ENCODE data around the gene ZDHHC20.

ZDHHC20 gene

GRCh38 chr13:21348488-21349120 is 110.5 kb downstream of the ZDHHC20 start:
- H3K27ac ChIP-seq (ENCODE audit: insufficient read depth, low read length, poor library complexity, severe bottlenecking), result no peak overlapping the region
- H3K4me3 ChIP-seq (ENCODE audit: insufficient read depth, low read depth, low read length, poor library complexity, severe bottlenecking), result no peak overlapping the region
- H3K36me3 ChIP-seq (ENCODE audit: control insufficient read depth, insufficient read depth, low read length), result no peaks in the 10 kb centered on the region
- H3K4me1 ChIP-seq (ENCODE audit: control insufficient read depth, insufficient read depth, low read length, poor library complexity, severe bottlenecking), result peaks cover 9% of the 10 kb centered on the region
- H3K27me3 ChIP-seq (replicated peaks; ENCODE audit: control insufficient read depth, insufficient read depth, low read length, poor library complexity, severe bottlenecking), result no peaks in the 10 kb centered on the region
- no peaks in the 10 kb centered on the region for H3K9me3 ChIP-seq (ENCODE audit: control insufficient read depth, low read length)
- no peak for DNase-seq

DNA sequence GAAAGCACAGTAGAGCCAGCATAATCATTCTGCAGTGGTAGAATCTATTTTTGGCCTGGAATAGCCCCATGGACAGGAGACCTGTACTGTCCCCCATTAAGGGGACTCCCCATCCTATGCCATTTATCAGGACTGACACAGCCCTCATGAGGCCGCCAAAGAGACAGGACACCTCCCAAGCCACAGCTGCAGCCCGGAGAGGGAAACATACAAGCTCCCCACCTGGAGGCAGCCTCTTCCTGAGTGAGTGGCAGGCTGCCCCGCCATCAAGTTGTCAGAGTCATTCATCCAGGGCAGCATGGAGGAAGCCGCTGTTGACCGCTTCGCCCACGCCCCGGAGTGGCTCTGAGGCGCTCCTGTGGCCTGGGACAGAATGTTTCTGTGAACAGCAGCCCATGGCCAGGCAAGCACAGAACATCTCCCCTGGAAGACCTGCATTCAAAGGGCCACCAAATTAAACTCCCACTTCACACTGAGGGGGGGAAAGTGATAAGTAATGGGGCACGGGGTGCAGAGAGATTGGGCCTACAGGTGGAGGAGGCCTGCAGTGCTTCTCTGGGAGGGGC is 111.3 kb downstream of the ZDHHC20 start:
- no peak for DNase-seq
- no peaks in the 10 kb centered on the region for H3K27me3 ChIP-seq (replicated peaks; ENCODE audit: control insufficient read depth, insufficient read depth, low read length, poor library complexity, severe bottlenecking)
- no peak overlapping the region for H3K27ac ChIP-seq (ENCODE audit: insufficient read depth, low read length, poor library complexity, severe bottlenecking)
- H3K4me3 ChIP-seq (ENCODE audit: insufficient read depth, low read depth, low read length, poor library complexity, severe bottlenecking), result no peak overlapping the region
- H3K4me1 ChIP-seq (ENCODE audit: control insufficient read depth, insufficient read depth, low read length, poor library complexity, severe bottlenecking), result peaks cover 14% of the 10 kb centered on the region
- H3K9me3 ChIP-seq (ENCODE audit: control insufficient read depth, low read length), result no peaks in the 10 kb centered on the region
- no peaks in the 10 kb centered on the region for H3K36me3 ChIP-seq (ENCODE audit: control insufficient read depth, insufficient read depth, low read length)

DNA sequence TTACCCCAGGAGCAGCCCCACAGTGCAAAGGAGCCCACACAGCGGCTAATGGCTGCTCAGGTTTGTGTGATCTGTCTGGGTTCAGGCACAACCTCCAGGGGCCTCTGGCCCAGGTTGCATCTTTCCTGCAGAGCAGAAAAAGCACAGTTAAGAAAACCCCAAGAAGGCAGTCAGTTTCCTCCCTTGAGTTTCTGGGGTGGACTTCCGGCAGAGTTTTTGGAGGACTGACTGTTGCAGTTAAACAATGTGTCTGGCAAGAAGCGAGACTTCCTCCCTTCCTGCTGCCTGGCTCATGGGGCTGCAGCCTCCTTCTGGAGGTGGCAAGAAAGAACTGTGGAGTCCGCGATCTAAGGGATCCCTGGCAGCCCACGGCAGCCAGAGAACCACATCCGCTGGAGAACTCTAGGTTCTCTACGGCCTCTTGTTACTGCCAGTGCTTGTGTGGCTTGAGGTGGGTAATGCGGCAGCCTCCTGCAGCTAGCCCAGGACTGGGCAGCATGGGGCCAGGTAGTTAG is 114.4 kb downstream of the ZDHHC20 start:
- peaks cover 14% of the 10 kb centered on the region for H3K4me1 ChIP-seq (ENCODE audit: control insufficient read depth, insufficient read depth, low read length, poor library complexity, severe bottlenecking)
- H3K27ac ChIP-seq (ENCODE audit: insufficient read depth, low read length, poor library complexity, severe bottlenecking), result no peak overlapping the region
- no peaks in the 10 kb centered on the region for H3K9me3 ChIP-seq (ENCODE audit: control insufficient read depth, low read length)
- DNase-seq, result peak in 1 of 3 donors; percentile 8
- peak overlapping the region; percentile 17 for H3K4me3 ChIP-seq (ENCODE audit: insufficient read depth, low read depth, low read length, poor library complexity, severe bottlenecking)
- H3K36me3 ChIP-seq (ENCODE audit: control insufficient read depth, insufficient read depth, low read length), result no peaks in the 10 kb centered on the region
- no peaks in the 10 kb centered on the region for H3K27me3 ChIP-seq (replicated peaks; ENCODE audit: control insufficient read depth, insufficient read depth, low read length, poor library complexity, severe bottlenecking)

DNA sequence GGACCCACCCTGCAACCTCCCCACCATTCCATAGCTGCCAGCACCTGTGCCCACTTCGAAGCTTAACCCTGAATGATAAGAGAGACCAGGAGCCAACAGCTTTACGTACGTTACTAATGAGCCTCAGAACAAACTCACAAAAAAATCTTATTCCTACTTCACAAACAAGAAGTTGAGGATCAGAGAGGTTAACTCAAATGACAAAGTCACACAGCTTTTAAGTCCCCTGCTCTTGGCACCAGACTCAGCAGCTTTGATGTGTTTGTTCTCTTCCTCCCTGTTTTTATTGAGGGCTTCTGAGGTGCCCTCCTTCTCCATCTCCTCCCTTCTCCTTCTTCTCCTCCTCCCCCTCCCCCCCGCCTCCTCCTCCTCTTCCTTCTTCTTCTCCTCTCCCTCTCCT is 115.4 kb downstream of the ZDHHC20 start:
- Histone ChIP-seq H3K4me1 (ENCODE audit: control insufficient read depth, insufficient read depth, low read length, poor library complexity, severe bottlenecking) (peaks cover 14% of the 10 kb centered on the region), H3K36me3 (ENCODE audit: control insufficient read depth, insufficient read depth, low read length) (no peaks in the 10 kb centered on the region), H3K4me3 (ENCODE audit: insufficient read depth, low read depth, low read length, poor library complexity, severe bottlenecking) (no peak overlapping the region), H3K9me3 (ENCODE audit: control insufficient read depth, low read length) (no peaks in the 10 kb centered on the region), H3K27ac (ENCODE audit: insufficient read depth, low read length, poor library complexity, severe bottlenecking) (peak overlapping the region; percentile 11), H3K27me3 (replicated peaks; ENCODE audit: control insufficient read depth, insufficient read depth, low read length, poor library complexity, severe bottlenecking) (no peaks in the 10 kb centered on the region)
- DNase-seq, result no peak

DNA sequence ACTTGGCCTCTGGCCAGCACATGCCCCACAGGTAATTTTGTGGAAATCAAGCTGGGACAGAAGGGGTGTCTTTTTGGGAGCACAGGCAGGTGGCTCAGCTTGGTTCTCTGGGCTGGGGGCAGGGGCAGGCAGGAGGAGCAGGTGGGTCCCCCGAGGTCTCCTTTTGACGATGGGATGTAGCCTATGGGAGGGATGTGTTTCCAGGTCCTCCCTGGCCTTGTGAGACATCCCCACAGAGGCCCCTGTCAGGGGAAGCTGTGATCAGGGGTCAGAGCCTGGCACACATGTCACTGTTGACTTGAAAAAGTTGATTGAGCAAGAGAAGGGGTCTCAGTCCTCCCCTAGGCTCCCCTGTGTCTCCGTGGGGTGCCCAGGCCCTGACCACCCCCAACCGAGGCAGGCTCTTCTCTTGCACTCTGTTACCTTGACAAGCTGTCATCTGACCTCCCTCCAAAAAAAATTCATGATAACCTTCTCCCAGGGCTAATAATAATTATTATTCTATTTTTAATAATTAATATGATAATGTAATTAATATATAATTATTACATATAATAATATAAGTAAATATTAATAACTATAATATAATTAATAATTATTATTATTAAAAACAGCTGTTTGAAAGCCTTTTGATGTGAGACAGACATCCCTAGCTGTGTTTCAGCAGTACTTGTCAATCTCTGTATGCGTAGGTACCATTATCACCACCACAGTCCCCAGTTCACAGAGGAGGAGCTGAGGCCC is 116.2 kb downstream of the ZDHHC20 start:
- H3K27ac ChIP-seq (ENCODE audit: insufficient read depth, low read length, poor library complexity, severe bottlenecking), result peak overlapping the region; percentile 11
- no peaks in the 10 kb centered on the region for H3K27me3 ChIP-seq (replicated peaks; ENCODE audit: control insufficient read depth, insufficient read depth, low read length, poor library complexity, severe bottlenecking)
- H3K36me3 ChIP-seq (ENCODE audit: control insufficient read depth, insufficient read depth, low read length), result no peaks in the 10 kb centered on the region
- no peaks in the 10 kb centered on the region for H3K9me3 ChIP-seq (ENCODE audit: control insufficient read depth, low read length)
- no peak overlapping the region for H3K4me3 ChIP-seq (ENCODE audit: insufficient read depth, low read depth, low read length, poor library complexity, severe bottlenecking)
- no peak for DNase-seq
- H3K4me1 ChIP-seq (ENCODE audit: control insufficient read depth, insufficient read depth, low read length, poor library complexity, severe bottlenecking), result peaks cover 14% of the 10 kb centered on the region

GRCh38 chr13:21341637-21342422 is 117.3 kb downstream of the ZDHHC20 start:
- H3K27me3 ChIP-seq (replicated peaks; ENCODE audit: control insufficient read depth, insufficient read depth, low read length, poor library complexity, severe bottlenecking), result no peaks in the 10 kb centered on the region
- H3K4me1 ChIP-seq (ENCODE audit: control insufficient read depth, insufficient read depth, low read length, poor library complexity, severe bottlenecking), result peaks cover 14% of the 10 kb centered on the region
- no peak overlapping the region for H3K27ac ChIP-seq (ENCODE audit: insufficient read depth, low read length, poor library complexity, severe bottlenecking)
- H3K36me3 ChIP-seq (ENCODE audit: control insufficient read depth, insufficient read depth, low read length), result no peaks in the 10 kb centered on the region
- H3K9me3 ChIP-seq (ENCODE audit: control insufficient read depth, low read length), result no peaks in the 10 kb centered on the region
- no peak for DNase-seq
- no peak overlapping the region for H3K4me3 ChIP-seq (ENCODE audit: insufficient read depth, low read depth, low read length, poor library complexity, severe bottlenecking)

DNA sequence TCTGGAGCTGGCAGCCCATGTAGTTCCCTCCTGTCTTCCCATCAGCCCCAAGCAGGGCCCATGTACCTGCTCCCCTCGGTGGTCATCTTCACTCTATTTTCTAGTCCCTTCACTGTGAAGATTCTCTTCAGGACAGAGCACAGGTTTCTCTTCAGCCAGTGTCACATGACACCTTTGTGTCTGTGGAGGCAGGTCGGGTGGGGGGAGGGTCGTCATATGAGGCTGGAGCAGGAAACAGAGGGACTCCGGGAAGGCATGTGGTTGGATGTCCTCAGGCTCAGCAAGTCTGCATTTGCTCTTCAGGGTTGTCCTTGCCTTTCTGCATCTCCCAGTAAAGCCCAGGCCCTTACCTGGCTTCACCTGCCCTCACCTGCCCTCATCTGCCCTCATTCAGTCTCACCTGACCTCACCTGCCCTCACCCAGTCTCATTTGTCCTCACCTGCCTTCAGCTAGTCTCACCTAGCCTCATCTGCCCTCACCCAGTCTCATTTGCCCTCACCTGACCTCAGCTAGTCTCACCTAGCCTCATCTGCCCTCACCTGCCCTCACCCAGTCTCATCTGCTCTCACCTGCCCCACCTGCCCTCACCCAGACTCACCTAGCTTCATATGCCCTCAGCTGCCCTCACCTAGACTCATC is 120.3 kb downstream of the ZDHHC20 start:
- no peak for DNase-seq
- H3K27ac ChIP-seq (ENCODE audit: insufficient read depth, low read length, poor library complexity, severe bottlenecking), result no peak overlapping the region

GRCh38 chr13:21338156-21338555 is 120.9 kb downstream of the ZDHHC20 start:
- H3K4me1 ChIP-seq (ENCODE audit: control insufficient read depth, insufficient read depth, low read length, poor library complexity, severe bottlenecking), result no peaks in the 10 kb centered on the region
- H3K27ac ChIP-seq (ENCODE audit: insufficient read depth, low read length, poor library complexity, severe bottlenecking), result no peak overlapping the region
- H3K9me3 ChIP-seq (ENCODE audit: control insufficient read depth, low read length), result no peaks in the 10 kb centered on the region
- no peak overlapping the region for H3K4me3 ChIP-seq (ENCODE audit: insufficient read depth, low read depth, low read length, poor library complexity, severe bottlenecking)
- DNase-seq, result no peak
- no peaks in the 10 kb centered on the region for H3K36me3 ChIP-seq (ENCODE audit: control insufficient read depth, insufficient read depth, low read length)
- no peaks in the 10 kb centered on the region for H3K27me3 ChIP-seq (replicated peaks; ENCODE audit: control insufficient read depth, insufficient read depth, low read length, poor library complexity, severe bottlenecking)

More for the DNA sequence above, 120.3 kb downstream of the ZDHHC20 start:
- Histone ChIP-seq H3K9me3 (ENCODE audit: control insufficient read depth, low read length) (no peaks in the 10 kb centered on the region), H3K36me3 (ENCODE audit: control insufficient read depth, insufficient read depth, low read length) (no peaks in the 10 kb centered on the region), H3K4me1 (ENCODE audit: control insufficient read depth, insufficient read depth, low read length, poor library complexity, severe bottlenecking) (peaks cover 6% of the 10 kb centered on the region), H3K27me3 (replicated peaks; ENCODE audit: control insufficient read depth, insufficient read depth, low read length, poor library complexity, severe bottlenecking) (no peaks in the 10 kb centered on the region), H3K4me3 (ENCODE audit: insufficient read depth, low read depth, low read length, poor library complexity, severe bottlenecking) (no peak overlapping the region)

DNA sequence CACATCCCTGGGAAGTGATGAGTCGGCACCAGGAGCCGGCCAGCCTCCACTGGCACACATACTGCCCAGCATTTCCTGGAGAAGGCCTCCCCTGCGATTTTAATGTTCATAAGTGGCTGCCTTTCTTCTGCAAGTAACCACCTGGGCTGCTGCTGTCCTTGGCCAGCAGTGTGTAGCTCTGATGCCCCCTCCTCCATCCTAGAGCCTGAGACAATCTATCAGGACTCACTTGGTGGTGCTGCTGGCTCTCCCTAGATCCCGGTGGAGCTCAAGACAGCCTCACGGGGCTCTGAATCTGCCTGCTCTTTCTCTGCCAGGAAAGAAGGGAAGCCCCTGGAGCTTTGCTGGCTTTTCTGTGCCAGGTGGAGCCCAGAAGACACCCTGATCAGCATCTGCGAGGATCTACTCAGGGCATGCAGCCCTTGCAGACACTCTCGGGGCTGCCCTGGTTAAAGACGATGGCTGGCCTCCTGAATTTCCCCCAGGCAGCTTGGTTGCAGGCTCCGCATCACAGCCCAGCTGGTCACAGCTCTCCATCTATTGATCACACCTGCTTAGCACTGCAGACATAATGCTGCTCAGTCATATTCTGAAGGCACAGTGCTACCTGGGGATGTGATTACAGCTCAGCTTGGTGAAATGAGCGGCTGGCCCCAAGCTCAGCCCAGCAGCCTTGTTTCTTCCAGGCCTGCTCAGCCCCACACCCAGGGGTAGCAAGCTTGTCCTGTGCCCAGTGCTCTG is 122.3 kb downstream of the ZDHHC20 start:
- Histone ChIP-seq H3K27ac (ENCODE audit: insufficient read depth, low read length, poor library complexity, severe bottlenecking) (no peak overlapping the region), H3K4me3 (ENCODE audit: insufficient read depth, low read depth, low read length, poor library complexity, severe bottlenecking) (no peak overlapping the region), H3K36me3 (ENCODE audit: control insufficient read depth, insufficient read depth, low read length) (no peaks in the 10 kb centered on the region), H3K27me3 (replicated peaks; ENCODE audit: control insufficient read depth, insufficient read depth, low read length, poor library complexity, severe bottlenecking) (no peaks in the 10 kb centered on the region), H3K4me1 (ENCODE audit: control insufficient read depth, insufficient read depth, low read length, poor library complexity, severe bottlenecking) (no peaks in the 10 kb centered on the region), H3K9me3 (ENCODE audit: control insufficient read depth, low read length) (no peaks in the 10 kb centered on the region)
- DNase-seq, result no peak

Data from effector memory CD4-positive, alpha-beta T cell (primary cell).